GM19025 (cell line): ENCODE results near the gene LRPPRC.

Experiments
- ATAC-seq: cut with Tn5 transposase; IDR thresholded peaks from one replicate; pipeline ENCODE4 v1.9.1; 2021; ENCODE audit warnings: mild to moderate bottlenecking, low read depth, moderate library complexity; ENCODE audit not compliant: unreplicated experiment

The LRPPRC gene

DNA sequence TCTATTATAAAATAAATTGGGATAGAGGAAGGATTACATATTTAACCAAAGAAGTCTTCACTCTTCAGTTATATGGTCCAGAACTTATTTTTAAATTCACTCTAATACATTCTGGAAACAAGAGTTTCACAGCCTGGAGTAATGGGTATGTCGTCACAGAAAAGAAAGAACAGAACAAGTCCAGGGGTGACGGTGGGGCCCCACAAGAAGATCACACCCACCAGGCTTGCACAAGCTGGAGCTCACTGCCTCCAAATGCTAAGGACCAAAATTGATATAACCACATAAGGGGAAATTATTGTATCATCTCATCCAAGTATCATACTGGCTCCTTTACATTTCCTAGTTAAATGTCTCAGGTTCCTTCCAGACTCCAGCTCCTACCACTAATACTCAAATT, 11.3 kb downstream of the LRPPRC start:
- ATAC-seq = no peak

GRCh38 chr2:43980902-43981301, 14.9 kb downstream of the LRPPRC start:
- no peak for ATAC-seq

- no peak for ATAC-seq
These were observed 18.0 kb downstream of the LRPPRC start for GRCh38 chr2:43977677-43978375.

- ATAC-seq = no peak
These were observed 34.9 kb downstream of the LRPPRC start for GRCh38 chr2:43960921-43961320.

DNA sequence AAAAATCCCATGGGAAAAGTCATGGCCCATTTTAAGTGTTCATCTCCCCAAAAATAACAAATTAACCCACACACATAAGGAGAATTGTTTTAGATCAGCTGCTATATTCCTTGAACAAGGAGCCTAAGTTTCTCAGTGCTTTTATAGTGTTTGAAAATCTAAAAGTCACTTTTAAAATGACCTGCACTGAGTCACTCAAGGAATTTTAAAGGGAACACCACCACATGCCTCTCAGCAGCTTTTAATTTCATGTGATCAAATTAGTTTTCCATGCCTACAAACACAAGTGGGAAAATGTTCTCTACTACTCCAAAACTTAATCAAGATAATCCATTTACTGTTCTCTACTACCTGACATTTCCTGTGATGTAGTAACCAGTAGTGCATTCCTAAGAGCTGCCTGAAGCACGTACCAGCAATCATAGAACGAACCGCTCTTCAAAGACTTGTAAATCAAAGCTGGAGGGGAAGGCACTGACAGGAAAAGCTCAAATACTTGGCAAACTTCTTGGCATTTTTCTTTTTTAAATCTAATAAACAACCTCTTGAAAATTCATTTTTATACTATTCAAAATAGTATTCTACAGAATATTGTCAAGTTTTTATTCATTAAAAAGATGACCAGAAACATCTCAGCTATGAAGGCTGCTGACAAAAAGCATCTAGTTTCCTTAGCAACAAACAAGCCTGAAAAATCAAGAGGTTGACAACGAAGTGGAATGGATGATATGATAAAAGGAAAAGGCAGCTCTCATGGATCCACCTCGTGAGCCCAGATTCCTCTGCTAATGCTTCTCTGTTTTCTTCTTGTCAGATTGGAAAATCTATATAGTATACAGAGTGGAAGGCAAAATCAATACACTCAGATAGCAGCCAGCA, 37.2 kb downstream of the LRPPRC start:
- no peak for ATAC-seq

DNA sequence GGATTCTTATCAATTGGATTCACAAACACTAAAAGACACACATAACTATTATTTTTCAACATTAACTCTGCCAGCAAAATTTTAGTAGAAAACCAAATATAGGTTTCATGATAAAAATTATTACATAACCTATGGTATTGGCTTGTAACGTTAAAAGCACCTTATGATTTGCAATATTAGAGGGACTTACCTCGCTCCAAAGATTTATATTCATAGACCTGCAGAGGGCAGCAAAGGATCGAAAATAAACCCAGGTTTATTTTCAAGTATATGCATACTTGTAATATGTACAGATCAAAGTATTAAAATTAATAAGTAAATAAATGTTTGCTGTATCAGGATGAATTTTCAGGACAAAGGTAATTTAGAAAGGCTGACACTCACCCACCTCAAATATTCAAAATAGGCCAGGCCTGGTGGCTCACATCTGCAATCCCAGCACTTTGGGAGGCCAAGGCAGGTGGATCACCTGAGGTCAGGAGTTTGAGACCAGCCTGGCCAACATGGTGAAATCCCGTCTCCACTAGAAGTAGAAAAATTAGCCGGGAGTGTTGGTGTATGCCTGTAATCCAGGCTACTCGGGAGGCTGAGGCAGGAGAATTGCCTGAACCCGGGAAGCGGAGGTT, 45.3 kb downstream of the LRPPRC start:
- no peak for ATAC-seq

DNA sequence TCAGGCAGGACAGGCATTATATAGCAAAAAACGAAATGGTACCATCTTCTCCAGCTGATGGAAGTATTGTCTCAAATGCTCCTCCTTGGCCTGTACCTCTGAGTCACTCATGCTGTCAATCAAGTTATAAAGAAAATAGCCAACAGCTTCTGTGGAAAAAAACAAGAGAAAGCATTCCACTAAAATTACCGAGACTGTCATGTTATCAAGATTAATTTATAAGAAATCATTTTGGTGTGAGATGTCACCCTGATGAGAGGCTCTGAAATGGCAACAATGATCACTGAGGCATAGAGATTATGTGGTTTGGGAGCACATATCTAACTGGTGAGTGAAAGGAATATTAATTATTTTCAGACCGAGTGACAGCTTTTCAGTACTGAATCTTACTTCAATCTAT, 47.4 kb downstream of the LRPPRC start:
- no peak for ATAC-seq

DNA sequence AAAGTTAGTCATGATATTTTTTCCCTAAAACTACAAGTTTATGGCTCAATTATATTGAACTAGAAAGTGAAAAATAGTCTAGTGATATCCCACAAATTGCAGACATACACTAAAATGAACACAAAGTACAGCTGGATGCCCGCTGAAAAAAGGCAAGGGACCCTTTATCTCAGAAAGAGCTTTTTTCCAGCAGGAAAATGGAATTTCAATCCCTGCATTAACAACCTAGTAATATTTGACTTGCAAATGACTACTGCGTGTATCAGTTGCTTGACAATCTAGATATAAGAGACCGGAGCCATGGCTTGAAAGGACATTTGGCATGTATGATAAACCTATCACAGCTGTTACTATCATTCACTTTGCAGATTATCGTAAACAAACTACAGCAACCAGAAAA, 49.1 kb downstream of the LRPPRC start:
- no peak for ATAC-seq

- no peak for ATAC-seq
These were observed 50.4 kb downstream of the LRPPRC start for GRCh38 chr2:43945439-43945838.

DNA sequence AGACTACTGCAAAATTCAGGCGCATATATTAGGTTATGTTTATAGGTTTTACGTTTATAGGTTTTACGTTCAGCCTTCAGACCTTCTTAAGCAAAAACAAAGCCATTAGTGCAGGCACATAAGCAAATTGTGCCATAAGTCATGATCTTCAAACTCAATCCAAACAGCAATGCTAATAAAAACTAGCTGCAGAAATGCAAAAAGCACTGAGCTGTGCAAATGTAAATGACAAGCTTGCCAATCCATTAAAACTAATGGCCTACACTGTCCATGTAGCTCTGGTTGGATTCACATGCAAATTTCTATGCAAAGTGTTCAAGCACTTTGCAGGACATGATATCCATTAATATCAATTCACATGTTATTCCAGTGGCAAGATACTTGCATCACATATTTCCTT, 50.9 kb downstream of the LRPPRC start:
- no peak for ATAC-seq

- no peak for ATAC-seq
These were observed 51.9 kb downstream of the LRPPRC start for GRCh38 chr2:43943809-43944452.

DNA sequence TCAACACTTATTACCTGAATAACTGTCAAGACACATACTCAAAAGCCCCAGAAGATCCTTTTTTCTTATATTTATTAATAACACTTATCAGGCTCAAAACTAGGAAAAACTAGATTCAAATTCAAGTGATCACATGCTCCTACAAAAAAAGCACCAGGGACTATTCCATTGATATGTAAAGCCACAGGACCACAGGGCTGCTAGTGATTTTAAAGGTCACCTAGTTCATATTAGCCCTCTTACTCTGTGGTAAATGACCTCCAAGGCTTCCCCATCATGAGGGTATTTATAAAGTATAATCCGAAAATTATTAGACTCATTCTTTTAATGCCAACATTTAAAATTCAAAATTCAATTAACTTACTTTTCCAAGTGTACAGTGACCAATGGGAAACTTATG, 52.5 kb downstream of the LRPPRC start:
- no peak for ATAC-seq

- no peak for ATAC-seq
These were observed 52.9 kb downstream of the LRPPRC start for GRCh38 chr2:43942881-43943280.

DNA sequence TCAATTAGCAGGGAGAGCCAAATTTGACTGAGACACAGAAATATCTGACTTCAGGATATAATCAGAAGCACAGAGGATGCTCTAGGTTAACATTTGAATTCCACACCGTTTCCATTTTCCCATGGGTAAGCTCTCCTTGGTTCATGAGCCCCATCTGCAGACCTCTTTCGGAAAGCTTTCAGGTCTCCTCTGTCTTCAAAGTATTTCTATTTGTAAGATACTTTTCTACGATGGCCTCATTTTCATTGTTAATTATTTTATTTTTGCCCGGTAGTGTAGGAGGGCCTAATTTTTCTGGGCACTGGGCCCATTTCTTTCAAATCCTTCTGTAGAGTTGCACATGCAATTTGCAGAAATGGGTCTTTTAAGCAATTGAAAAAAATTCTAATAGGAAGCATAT, 53.8 kb downstream of the LRPPRC start:
- no peak for ATAC-seq

- no peak for ATAC-seq
These were observed 54.4 kb downstream of the LRPPRC start for GRCh38 chr2:43941359-43941758.

- ATAC-seq = no peak
These were observed 56.0 kb downstream of the LRPPRC start for GRCh38 chr2:43939695-43940256.

GRCh38 chr2:43937269-43937820, 58.4 kb downstream of the LRPPRC start:
- no peak for ATAC-seq

DNA sequence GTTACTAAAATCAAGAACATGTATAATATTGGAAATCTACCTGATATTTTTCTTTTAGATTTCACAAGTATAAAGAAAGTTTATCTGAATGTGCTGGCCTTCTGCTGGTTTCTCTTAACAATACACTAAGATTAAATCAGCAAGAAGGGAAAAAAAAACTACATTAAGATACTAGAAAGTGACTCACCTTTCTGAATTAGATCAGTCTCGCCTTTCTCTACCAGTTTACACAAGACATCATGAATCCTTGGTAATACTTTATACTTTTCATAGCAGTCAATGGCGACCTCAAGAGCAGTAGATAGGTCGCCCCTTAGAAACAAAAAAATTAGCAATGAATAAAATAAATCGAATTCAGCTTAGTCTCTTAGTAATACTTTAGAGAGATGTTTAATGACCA, 61.2 kb downstream of the LRPPRC start:
- ATAC-seq = no peak

DNA sequence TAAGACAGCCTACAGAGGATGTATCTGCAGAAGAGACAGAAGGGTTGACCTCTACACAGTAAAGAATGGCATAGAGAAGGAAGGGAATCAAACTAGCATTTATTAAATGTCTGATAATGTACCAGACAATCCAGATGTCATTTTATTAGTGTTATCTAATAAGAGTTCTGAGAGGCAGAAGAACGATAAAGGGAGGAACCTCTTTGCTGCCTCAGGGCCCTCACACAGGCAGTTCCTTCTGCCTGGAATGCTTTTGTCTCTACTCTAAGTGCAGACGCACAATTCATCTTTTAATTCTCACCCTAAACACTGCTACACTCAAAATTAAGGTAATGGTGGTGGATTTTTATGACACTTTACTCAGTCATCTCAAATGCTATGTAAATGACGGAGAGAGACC, 64.5 kb downstream of the LRPPRC start:
- no peak for ATAC-seq

GRCh38 chr2:43927442-43927841, 68.3 kb downstream of the LRPPRC start:
- no peak for ATAC-seq
